IMR-90 (cell line): ENCODE measurements around the gene TMEM184B. TPM values are rescaled to one million over a fixed set of nuclear protein-coding genes. Genes with fewer than 3 reads are reported as not detected.

ENCODE experiments used
- ATAC-seq: fragments of 200-7000 bp; cut with Tn5 transposase; 2 replicates; pipeline ENCODE4 v1.9.1; 2020; ENCODE audit warnings: low read depth, mild to moderate bottlenecking, moderate library complexity
- BruUV-seq: library from RNA; stranded (reverse); fragments of 400-500 nt; replicated peaks from 2 replicates; lab custom pipeline; 2021; lab: Mats Ljungman, UMichigan
- CTCF ChIA-PET: fragments of 300-600 bp; formaldehyde crosslinking; extraction: SDS; loops from one replicate; lab custom pipeline; 2021; ENCODE audit warnings: antibody characterized with exemption; lab: Yijun Ruan, JAX
- POLR2A ChIA-PET: fragments of 300-600 bp; sonication (Branson Sonifier 250); formaldehyde crosslinking; loops from one replicate; lab custom pipeline; 2022; ENCODE audit warnings: antibody characterized with exemption; ENCODE audit not compliant: unreplicated experiment; lab: Charles Lee
- DNase-seq: peaks from one replicate; pipeline ENCODE4 v3.0.0; 2013
- H2AFZ ChIP-seq: replicated peaks from 2 replicates; pipeline ENCODE3; 2013; ENCODE audit warnings: low read length, mild to moderate bottlenecking; ENCODE audit not compliant: poor library complexity
- H2AK5ac ChIP-seq: 2 replicates; pipeline ENCODE4 v1.6.1; 2013; ENCODE audit warnings: low read depth, low read length, inconsistent platforms
- H2AK9ac ChIP-seq: replicated peaks from 2 replicates; pipeline ENCODE3; 2013; ENCODE audit warnings: mild to moderate bottlenecking, low read depth, low read length, moderate library complexity; ENCODE audit not compliant: poor library complexity
- H2BK120ac ChIP-seq: 2 replicates; pipeline ENCODE4 v1.6.1; 2013; ENCODE audit warnings: low read depth, low read length, inconsistent platforms
- H2BK15ac ChIP-seq: 3 replicates; pipeline ENCODE4 v1.6.1; 2013; ENCODE audit warnings: low read depth, low read length, inconsistent platforms
- H2BK20ac ChIP-seq: 2 replicates; pipeline ENCODE4 v1.6.1; 2013; ENCODE audit warnings: low read depth, mild to moderate bottlenecking, inconsistent platforms, low read length, moderate library complexity
- H2BK5ac ChIP-seq: 2 replicates; pipeline ENCODE4 v1.6.1; 2013; ENCODE audit warnings: mild to moderate bottlenecking, low read depth, low read length, inconsistent platforms; ENCODE audit not compliant: poor library complexity, severe bottlenecking
- H3K14ac ChIP-seq: replicated peaks from 2 replicates; pipeline ENCODE4 v1.6.1; 2013; ENCODE audit warnings: low read depth, low read length, inconsistent platforms
- H3K18ac ChIP-seq: 2 replicates; pipeline ENCODE4 v1.6.1; 2013; ENCODE audit warnings: low read depth, low read length, control low read depth
- H3K23ac ChIP-seq: 2 replicates; pipeline ENCODE4 v1.6.1; 2013; ENCODE audit warnings: low read depth, low read length, inconsistent platforms
- H3K27ac ChIP-seq: 2 replicates; pipeline ENCODE4 v1.5.1; 2013; ENCODE audit warnings: mild to moderate bottlenecking, control low read depth, low read length; ENCODE audit not compliant: insufficient read depth
- H3K27me3 ChIP-seq: 2 replicates; pipeline ENCODE4 v1.6.1; 2013; ENCODE audit warnings: low read length; ENCODE audit not compliant: control insufficient read depth, insufficient read depth
- H3K36me3 ChIP-seq: 2 replicates; pipeline ENCODE4 v1.6.1; 2013; ENCODE audit warnings: low read length, mixed read lengths; ENCODE audit not compliant: control insufficient read depth, insufficient read depth
- H3K4ac ChIP-seq: 2 replicates; pipeline ENCODE4 v1.6.1; 2013; ENCODE audit warnings: low read depth, low read length, inconsistent platforms
- H3K4me1 ChIP-seq: 2 replicates; pipeline ENCODE4 v1.6.1; 2013; ENCODE audit warnings: low read length, mixed read lengths; ENCODE audit not compliant: control insufficient read depth, insufficient read depth
- H3K4me2 ChIP-seq: 2 replicates; pipeline ENCODE4 v1.6.1; 2013; ENCODE audit warnings: low read depth, mild to moderate bottlenecking, control low read depth, low read length, moderate library complexity
- H3K4me3 ChIP-seq: 2 replicates; pipeline ENCODE4 v1.5.1; 2013; ENCODE audit warnings: low read depth, mild to moderate bottlenecking, control low read depth, low read length, moderate library complexity; ENCODE audit not compliant: insufficient read depth
- H3K56ac ChIP-seq: 2 replicates; pipeline ENCODE4 v1.6.1; 2013; ENCODE audit warnings: low read length, inconsistent platforms; ENCODE audit not compliant: insufficient read depth; ENCODE audit errors: extremely low read depth
- H3K79me1 ChIP-seq, 2 experiments: 2 replicates each; pipeline ENCODE4 v1.6.1; 2013; ENCODE audit warnings: low read length in 2 of 2, inconsistent platforms in 1 of 2, low read depth in 1 of 2
- H3K9ac ChIP-seq: 2 replicates; pipeline ENCODE4 v1.6.1; 2013; ENCODE audit warnings: low read depth, low read length, control low read depth
- H3K9me1 ChIP-seq: 2 replicates; pipeline ENCODE4 v1.6.1; 2013; ENCODE audit warnings: low read length, inconsistent platforms; ENCODE audit not compliant: insufficient read depth
- H3K9me3 ChIP-seq: 2 replicates; pipeline ENCODE4 v1.6.1; 2013; ENCODE audit warnings: low read length; ENCODE audit not compliant: control insufficient read depth, insufficient read depth
- H4K20me1 ChIP-seq: 2 replicates; pipeline ENCODE4 v1.6.1; 2013; ENCODE audit warnings: low read length, inconsistent platforms; ENCODE audit not compliant: insufficient read depth
- H4K5ac ChIP-seq: 2 replicates; pipeline ENCODE4 v1.6.1; 2013; ENCODE audit warnings: mild to moderate bottlenecking, low read depth, low read length, control low read depth
- H4K8ac ChIP-seq, 2 experiments: 2 replicates each; pipeline ENCODE4 v1.6.1; 2013; ENCODE audit warnings: low read depth in 2 of 2, low read length in 2 of 2, control low read depth in 1 of 2, inconsistent platforms in 1 of 2
- H4K91ac ChIP-seq: 2 replicates; pipeline ENCODE4 v1.6.1; 2013; ENCODE audit warnings: low read depth, low read length, inconsistent platforms; ENCODE audit not compliant: insufficient read depth
- POLR2A ChIP-seq: IDR thresholded peaks from 2 replicates; pipeline ENCODE4 v1.6.1; 2012; ENCODE audit warnings: mild to moderate bottlenecking, low read depth, low read length
- WGBS, 2 experiments: methylation state at CpG; one replicate each; pipeline versions ENCODE4 v1.1.5 to v1.1.7; 2013; ENCODE audit warnings: missing lambda C conversion rate in 2 of 2; ENCODE audit not compliant: insufficient read length in 1 of 2; ENCODE audit errors: extremely low coverage in 2 of 2; 5-methylcytosine and 5-hydroxymethylcytosine counted together
- dilution Hi-C: fragments of 300-500 bp; cut with HindIII; formaldehyde crosslinking; loops from one replicate; pipeline ENCODE4 v1.14.3; 2018; ENCODE audit warnings: low sequenced_read_pairs; ENCODE audit not compliant: unreplicated experiment
- in situ Hi-C: fragments of 300-500 bp; cut with MboI; formaldehyde crosslinking; loops from 3 replicates; pipeline ENCODE4 v1.14.3; 2019; ENCODE audit warnings: low sequenced_read_pairs, inconsistent platforms, mixed read lengths
- intact Hi-C: fragments of 100-400 bp; cut with micrococcal nuclease; formaldehyde crosslinking; loops from 2 replicates; pipeline ENCODE4 v1.10.0; 2022
- polyA plus RNA-seq, 3 experiments: library from polyadenylated mRNA; depleted of rRNA; stranded (reverse); fragments of >200 nt; gene quantifications; 2 replicates each; pipeline ENCODE4 v1.2.3, GENCODE V29; 2012; ENCODE audit warnings: low replicate concordance in 1 of 3
- total RNA-seq: library from RNA; depleted of rRNA; stranded (reverse); fragments of >200 nt; gene quantifications from 2 replicates; pipeline ENCODE4 v1.2.3, GENCODE V29; 2012
- TF ChIP-seq, protein P1 (sequence below): fragments of 150-350 bp; IDR thresholded peaks from 2 replicates; pipeline ENCODE4 v1.6.1; 2016; ENCODE audit warnings: low read depth, mild to moderate bottlenecking, low read length, moderate library complexity, borderline replicate concordance

TMEM184B gene
- total and polyA plus RNA-seq, 2 of the 4 experiments (the other 2 are of a cell fraction), result 9.1 to 81.1 TPM

GRCh38 chr22:38215156-38216038, 57.4 kb downstream of the TMEM184B start:
- CTCF ChIA-PET, result no interaction called here
- peak overlapping the region; percentile 12; the same call in 1 of the 2 replicates for H2BK120ac ChIP-seq
- no peak for DNase-seq
- ATAC-seq, result no peak
- 88% methylated on average over 3 of the region's 11 CpGs; no CpG with 5 or more reads in 1 of the 2 experiments for WGBS, 2 experiments
- H3K79me1 ChIP-seq, result peaks cover 39 to 78% of the 10 kb centered on the region in 2 experiments
- H2BK15ac ChIP-seq, result no peak overlapping the region
- no peak overlapping the region for H3K23ac ChIP-seq
- peak overlapping the region; percentile 27 for H2AFZ ChIP-seq
- H3K4me1 ChIP-seq, result peaks cover 31% of the 10 kb centered on the region
- no peak overlapping the region for H3K56ac ChIP-seq
- no TSS peak for BruUV-seq
- in situ Hi-C loops, result no loop called here
- no peak overlapping the region for H3K4me2 ChIP-seq
- peaks cover 33% of the 10 kb centered on the region for H3K9me1 ChIP-seq
- no peak overlapping the region for H3K14ac ChIP-seq
- peak overlapping the region; percentile 4; the same call in 1 of the 2 replicates for H4K5ac ChIP-seq
- H3K18ac ChIP-seq, result no peak overlapping the region
- TF ChIP-seq POLR2A, result peak; percentile 13; the same call in 1 of the 2 replicates
- TF ChIP-seq, protein P1, sequence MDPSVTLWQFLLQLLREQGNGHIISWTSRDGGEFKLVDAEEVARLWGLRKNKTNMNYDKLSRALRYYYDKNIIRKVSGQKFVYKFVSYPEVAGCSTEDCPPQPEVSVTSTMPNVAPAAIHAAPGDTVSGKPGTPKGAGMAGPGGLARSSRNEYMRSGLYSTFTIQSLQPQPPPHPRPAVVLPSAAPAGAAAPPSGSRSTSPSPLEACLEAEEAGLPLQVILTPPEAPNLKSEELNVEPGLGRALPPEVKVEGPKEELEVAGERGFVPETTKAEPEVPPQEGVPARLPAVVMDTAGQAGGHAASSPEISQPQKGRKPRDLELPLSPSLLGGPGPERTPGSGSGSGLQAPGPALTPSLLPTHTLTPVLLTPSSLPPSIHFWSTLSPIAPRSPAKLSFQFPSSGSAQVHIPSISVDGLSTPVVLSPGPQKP, result no peak
- intact Hi-C loops, result no loop called here
- H2BK20ac ChIP-seq, result no peak overlapping the region
- peaks cover 38% of the 10 kb centered on the region for H4K20me1 ChIP-seq
- peak overlapping the region; percentile 56 for H2BK5ac ChIP-seq
- dilution Hi-C loops, result no loop called here
- peak overlapping the region; percentile 44; the same call in 1 of the 2 replicates for H3K27ac ChIP-seq
- H2AK9ac ChIP-seq, result peak overlapping the region; percentile 84
- H3K9ac ChIP-seq, result no peak overlapping the region
- H4K8ac ChIP-seq, result peak overlapping the region in 1 of 2 experiments; percentile 22; a peak in 1 of 4 replicates
- H3K36me3 ChIP-seq, result peaks cover 25% of the 10 kb centered on the region
- POLR2A ChIA-PET, result no interaction called here
- H3K27me3 ChIP-seq, result no peaks in the 10 kb centered on the region
- peak overlapping the region; percentile 56; the same call in 1 of the 2 replicates for H3K4ac ChIP-seq
- no peak overlapping the region for H4K91ac ChIP-seq
- H2AK5ac ChIP-seq, result peak overlapping the region; percentile 61; the same call in 1 of the 2 replicates
- no peaks in the 10 kb centered on the region for H3K9me3 ChIP-seq
- H3K4me3 ChIP-seq, result no peak overlapping the region
